Activated CD4-positive, alpha-beta T cell treated with anti-CD3 and anti-CD28 coated beads for 24 hours (primary cell): ENCODE results near the gene TMCC1.

Source experiments
- DNase-seq, 2 donors: peaks; one replicate each; pipeline ENCODE4 v3.0.0-alpha.2; 2020; ENCODE audit warnings: low read depth in 2 of 2

TMCC1 gene

DNA sequence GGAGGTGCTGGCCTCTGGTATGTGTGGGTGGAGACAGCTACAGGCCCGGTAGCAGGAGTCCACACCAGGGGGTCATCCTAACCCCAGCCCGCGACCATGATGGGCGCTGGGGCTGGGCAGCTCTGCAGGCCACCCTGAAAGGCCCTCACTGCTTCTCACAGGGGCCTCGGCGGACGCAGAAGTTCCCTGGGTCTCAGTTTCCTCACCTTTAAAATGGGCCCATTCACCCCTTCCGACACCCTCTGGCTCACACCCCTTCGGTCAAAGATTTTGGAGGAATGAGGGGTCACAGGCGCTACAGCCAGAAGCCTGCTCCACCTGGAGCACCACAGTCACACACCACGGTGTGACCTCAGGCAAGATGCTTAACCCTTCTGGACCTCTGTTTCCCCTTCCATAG is 295.0 kb downstream of the TMCC1 start:
- no peak for DNase-seq

DNA sequence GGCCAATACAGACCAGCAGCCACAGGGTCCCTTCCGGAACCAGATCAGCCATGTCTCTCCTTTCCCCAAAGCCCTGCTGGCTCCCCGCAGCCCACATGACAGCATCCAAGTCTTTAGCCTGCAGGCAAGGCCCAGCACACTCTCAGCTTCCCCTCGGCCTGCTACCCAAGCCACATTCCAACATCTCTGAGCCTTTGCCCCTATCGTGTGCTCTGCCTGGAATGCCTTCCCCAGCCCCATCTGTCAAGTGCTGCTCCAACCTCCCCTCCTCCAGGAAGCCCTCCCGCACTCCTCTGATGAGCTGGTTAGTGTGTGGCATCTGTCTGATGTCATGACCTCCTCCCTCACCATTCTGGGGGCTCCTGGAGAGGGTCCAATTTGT is 295.5 kb downstream of the TMCC1 start:
- no peak for DNase-seq
